Liver (tissue), 9 donors: ENCODE data around the gene DAD1. TPM values are rescaled to one million over a fixed set of nuclear protein-coding genes. Genes with fewer than 3 reads are reported as not detected.
"Not testable (repeated sequence)": the region's sequence is repeated elsewhere in the genome, so short reads cannot be mapped to it uniquely, and the experiment has no call there.

ENCODE experiments used
- DNase-seq: peaks from one replicate; pipeline ENCODE4 v3.0.0-alpha.2; 2017; ENCODE audit warnings: low spot score
- H3K27ac ChIP-seq, 2 donors: one replicate each; pipeline ENCODE4 v1.7.0; 2013; ENCODE audit warnings: inconsistent platforms in 2 of 2, low read length in 2 of 2, control low read depth in 1 of 2, low read depth in 1 of 2, mild to moderate bottlenecking in 1 of 2
- H3K27me3 ChIP-seq, 4 donors: one replicate each; pipeline versions ENCODE4 v1.6.1 to v1.7.0; 2013; ENCODE audit warnings: low read length in 3 of 4, inconsistent platforms in 1 of 4, mild to moderate bottlenecking in 1 of 4, moderate library complexity in 1 of 4; ENCODE audit not compliant: control insufficient read depth in 4 of 4, insufficient read depth in 4 of 4
- H3K36me3 ChIP-seq, 4 donors: one replicate each; pipeline versions ENCODE4 v1.6.1 to v1.7.0; 2013; ENCODE audit warnings: low read length in 3 of 4, mild to moderate bottlenecking in 3 of 4, low read depth in 1 of 4, moderate library complexity in 1 of 4; ENCODE audit not compliant: control insufficient read depth in 4 of 4, insufficient read depth in 3 of 4
- H3K4me1 ChIP-seq, 4 donors: one replicate each; pipeline versions ENCODE4 v1.6.1 to v1.7.0; 2013; ENCODE audit warnings: low read length in 3 of 4, mild to moderate bottlenecking in 3 of 4, moderate library complexity in 1 of 4; ENCODE audit not compliant: control insufficient read depth in 4 of 4, insufficient read depth in 4 of 4
- H3K4me3 ChIP-seq, 3 donors: one replicate each; pipeline versions ENCODE4 v1.6.1 to v1.7.0; 2013; ENCODE audit warnings: low read length in 3 of 3, control low read depth in 1 of 3, low read depth in 1 of 3, mild to moderate bottlenecking in 1 of 3
- H3K9ac ChIP-seq, 2 donors: one replicate each; pipeline ENCODE4 v1.7.0; 2013; ENCODE audit warnings: low read length in 2 of 2, mild to moderate bottlenecking in 2 of 2, moderate library complexity in 2 of 2, control low read depth in 1 of 2, low read depth in 1 of 2
- H3K9me3 ChIP-seq, 4 donors: one replicate each; pipeline versions ENCODE4 v1.6.1 to v1.7.0; 2013; ENCODE audit warnings: low read length in 3 of 4; ENCODE audit not compliant: control insufficient read depth in 4 of 4
- ATF3 ChIP-seq: IDR thresholded peaks from 2 replicates; pipeline ENCODE4 v1.6.1; 2016; ENCODE audit warnings: antibody characterized with exemption
- CTCF ChIP-seq: fragments of 150-350 bp; IDR thresholded peaks from 2 replicates; pipeline ENCODE4 v1.5.1; 2017; ENCODE audit warnings: improper control_type of control experiment, low read depth, low read length; ENCODE audit not compliant: missing input control
- EGR1 ChIP-seq, 2 donors: IDR thresholded peaks; 2 replicates each; pipeline ENCODE4 v1.6.1; 2016 to 2018; ENCODE audit warnings: antibody characterized with exemption in 2 of 2, low read depth in 2 of 2
- FOXA1 ChIP-seq: IDR thresholded peaks from 2 replicates; pipeline ENCODE4 v1.6.1; 2016; ENCODE audit warnings: antibody characterized with exemption
- FOXA2 ChIP-seq: IDR thresholded peaks from 2 replicates; pipeline ENCODE4 v1.6.1; 2016; ENCODE audit warnings: antibody characterized with exemption
- GABPA ChIP-seq, 2 donors: IDR thresholded peaks in 1 of 2; conservative IDR thresholded peaks in 1 of 2; 2 replicates each; pipeline ENCODE4 v1.6.1; 2016; ENCODE audit warnings: antibody characterized with exemption in 2 of 2, mild to moderate bottlenecking in 1 of 2, moderate library complexity in 1 of 2
- HNF4A ChIP-seq, 2 donors: conservative IDR thresholded peaks; 2 replicates each; pipeline ENCODE4 v1.6.1; 2016; ENCODE audit warnings: antibody characterized with exemption in 2 of 2, mild to moderate bottlenecking in 2 of 2
- HNF4G ChIP-seq: IDR thresholded peaks from 2 replicates; pipeline ENCODE4 v1.6.1; 2016; ENCODE audit warnings: antibody characterized with exemption
- JUND ChIP-seq, 2 donors: IDR thresholded peaks; 2 replicates each; pipeline ENCODE4 v1.6.1; 2016; ENCODE audit warnings: antibody characterized with exemption in 2 of 2
- MAX ChIP-seq: IDR thresholded peaks from 2 replicates; pipeline ENCODE4 v1.6.1; 2016; ENCODE audit warnings: antibody characterized with exemption
- NR2F2 ChIP-seq: IDR thresholded peaks from 2 replicates; pipeline ENCODE4 v1.6.1; 2016; ENCODE audit warnings: antibody characterized with exemption
- RAD21 ChIP-seq, 2 donors: IDR thresholded peaks; 2 replicates each; pipeline ENCODE4 v1.6.1; 2016; ENCODE audit warnings: antibody characterized with exemption in 2 of 2, mild to moderate bottlenecking in 2 of 2
- REST ChIP-seq: IDR thresholded peaks from 2 replicates; pipeline ENCODE4 v1.6.1; 2016; ENCODE audit warnings: antibody characterized with exemption, mild to moderate bottlenecking
- RXRA ChIP-seq, 2 donors: IDR thresholded peaks; 2 replicates each; pipeline ENCODE4 v1.6.1; 2017 to 2018; ENCODE audit warnings: antibody characterized with exemption in 2 of 2, mild to moderate bottlenecking in 1 of 2
- SP1 ChIP-seq: IDR thresholded peaks from 2 replicates; pipeline ENCODE4 v1.6.1; 2018; ENCODE audit warnings: antibody characterized with exemption, mild to moderate bottlenecking
- TAF1 ChIP-seq: conservative IDR thresholded peaks from 2 replicates; pipeline ENCODE4 v1.6.1; 2016; ENCODE audit warnings: antibody characterized with exemption, mild to moderate bottlenecking
- YY1 ChIP-seq: IDR thresholded peaks from 2 replicates; pipeline ENCODE4 v1.6.1; 2016; ENCODE audit warnings: antibody characterized with exemption, mild to moderate bottlenecking
- ZBTB33 ChIP-seq: IDR thresholded peaks from 2 replicates; pipeline ENCODE4 v1.6.1; 2016; ENCODE audit warnings: antibody characterized with exemption
- WGBS: extraction: QIAGEN DNeasy Blood & Tissue Kit; methylation state at CpG from one replicate; pipeline ENCODE4 v1.1.7; 2013; 5-methylcytosine and 5-hydroxymethylcytosine counted together
- polyA plus RNA-seq, 2 donors: library from polyadenylated mRNA; stranded (reverse) in 1 of 2; unstranded in 1 of 2; fragments of 200-250 nt in 1 of 2; fragments of >200 nt in 1 of 2; fragmentation: Nextera tagmentation in 1 of 2; extraction: Ambion mirVana in 1 of 2; gene quantifications; one replicate each; pipeline versions ENCODE4 v1.2.1 to v1.2.3, GENCODE V29; 2013 to 2015
- total RNA-seq, 2 donors: library from RNA; depleted of rRNA; stranded (reverse); fragments of >200 nt; gene quantifications; one replicate each; pipeline ENCODE4 v1.2.3, GENCODE V29; 2014
- donor health status: healthy.
- donor health status: healthy.
- donor health status: healthy.
- donor health status: healthy.
- donor health status: healthy.

Gene DAD1
- total RNA-seq (100 to 1,000 TPM; 142 to 187 TPM), polyA plus RNA-seq (100 to 1,000 TPM; 223 to 254 TPM)

GRCh38 chr14:22589096-22589839, at the start of gene DAD1:
DAD1 (minus strand) TSS chr14:22589224; CDS start chr14:22589157, 67 bp downstream.
- H3K9me3 ChIP-seq, result no peaks in the 10 kb centered on the region
- peak within 1 kb of the TSS; percentile 88 to 93 for H3K9ac ChIP-seq
- H3K27ac ChIP-seq, result peak within 1 kb of the TSS; percentile 85 to 87
- H3K4me1 ChIP-seq, result peaks cover 10 to 27% (median 21%) of the 10 kb centered on the region in 4 donors
- TF ChIP-seq YY1 (peak; percentile 77), JUND (IDR thresholded peaks at IDR 0.05) (peak in 1 of 2 donors; percentile 20), RAD21 (IDR thresholded peaks at IDR 0.05) (peak in 1 of 2 donors; percentile 27), TAF1 (peak; percentile 9), FOXA1 (no peak), CTCF (no peak), EGR1 (IDR thresholded peaks at IDR 0.05; ENCODE audit: low read depth in 2 of 2) (no peak), SP1 (peak; percentile 47), ZBTB33 (peak; percentile 63), HNF4G (no peak), HNF4A (conservative IDR thresholded peaks at IDR 0.05) (peak in 1 of 2 donors; percentile 2), RXRA (IDR thresholded peaks at IDR 0.05) (peak; percentile 15 to 52), REST (no peak), NR2F2 (peak; percentile 61), FOXA2 (no peak), ATF3 (no peak), MAX (peak; percentile 27), GABPA (IDR thresholded peaks at IDR 0.05 in 1 of 2, conservative IDR thresholded peaks at IDR 0.05 in 1 of 2) (peak; percentile 29 to 90)
- H3K4me3 ChIP-seq, result peak within 1 kb of the TSS; percentile 90 to 100 (median 92)
- DNase-seq, result peak; percentile 99
- H3K27me3 ChIP-seq, result no peaks in the 10 kb centered on the region
- H3K36me3 ChIP-seq, result no peaks in the 10 kb centered on the region
- WGBS, result under 1% methylated on average over 44 of the region's 44 CpGs

- H3K36me3 ChIP-seq, H3K27ac ChIP-seq, H3K9me3 ChIP-seq, H3K9ac ChIP-seq, H3K4me1 ChIP-seq, H3K27me3 ChIP-seq, DNase-seq, H3K4me3 ChIP-seq: not testable (repeated sequence)
- WGBS, result 73% methylated on average over 1 of the region's 1 CpG
These were observed 47.0 kb upstream of the DAD1 start for GRCh38 chr14:22635980-22636379.
